Muscle of leg (tissue), 16 donors: ENCODE measurements around the gene WNT6. TPM values are rescaled to one million over a fixed set of nuclear protein-coding genes. Genes with fewer than 3 reads are reported as not detected.

ENCODE experiments used
- DNase-seq: peaks from one replicate; pipeline ENCODE4 v3.0.0; 2013
- H3K27ac ChIP-seq: one replicate; pipeline ENCODE4 v1.5.1; 2013; ENCODE audit warnings: mild to moderate bottlenecking, low read length, control low read depth
- H3K27me3 ChIP-seq: one replicate; pipeline ENCODE4 v1.6.1; 2013; ENCODE audit warnings: low read length; ENCODE audit not compliant: control insufficient read depth, insufficient read depth
- H3K36me3 ChIP-seq: one replicate; pipeline ENCODE4 v1.6.1; 2013; ENCODE audit warnings: low read length; ENCODE audit not compliant: control insufficient read depth, insufficient read depth
- H3K4me1 ChIP-seq: one replicate; pipeline ENCODE4 v1.6.1; 2013; ENCODE audit warnings: low read length; ENCODE audit not compliant: control insufficient read depth, insufficient read depth
- H3K4me3 ChIP-seq: one replicate; pipeline ENCODE4 v1.5.1; 2013; ENCODE audit warnings: low read length, control low read depth
- H3K9me3 ChIP-seq: replicated peaks from 2 replicates; pipeline ENCODE4 v1.6.1; 2013; ENCODE audit warnings: low read depth, low read length; ENCODE audit not compliant: control insufficient read depth
- WGBS: methylation state at CpG from one replicate; pipeline ENCODE4 v1.1.5; 2013; ENCODE audit warnings: missing lambda C conversion rate; ENCODE audit not compliant: insufficient coverage; 5-methylcytosine and 5-hydroxymethylcytosine counted together
- long read RNA-seq, 11 donors: transcript quantifications; one replicate each; lab custom pipeline, GENCODE V29; 2026
- polyA plus RNA-seq, 8 donors: library from polyadenylated mRNA; unstranded; fragments of 120-200 nt; gene quantifications; one replicate each; pipeline versions ENCODE4 v1.2.1 to v1.2.3, GENCODE V29; 2013; ENCODE audit warnings: inconsistent platforms in 1 of 8, low replicate concordance in 1 of 8; ENCODE audit not compliant: insufficient read length in 8 of 8, insufficient read depth in 1 of 8
- total RNA-seq: library from RNA; stranded (reverse); fragments of 120-200 nt; gene quantifications from one replicate; pipeline ENCODE4 v1.2.4, GENCODE V29; 2013

The WNT6 gene
- total RNA-seq (0.09 TPM), polyA plus RNA-seq (1 to 10 TPM in 1 of 8 donors, under 1 TPM in 5, not detected in 2; 0.11 to 2.8 (median 0.13) TPM)
- long read RNA-seq, donor 1 = 0 reads
- long read RNA-seq, donor 2 = 0 reads
- long read RNA-seq, donor 3 = 0 reads
- long read RNA-seq, donor 4 = 0 reads
- long read RNA-seq, donor 5 = 0 reads
- long read RNA-seq, donor 6, partial matches to known transcripts = 0 of 1 reads
- long read RNA-seq, donor 6, other reads (novel, unspliced or antisense) = 0 of 1 reads
- long read RNA-seq, donor 7 = 0 reads
- long read RNA-seq, donor 8 = 0 reads
- long read RNA-seq, donor 9 = 0 reads
- long read RNA-seq, donor 10 = 0 reads
- long read RNA-seq, donor 11 = 0 reads

DNA sequence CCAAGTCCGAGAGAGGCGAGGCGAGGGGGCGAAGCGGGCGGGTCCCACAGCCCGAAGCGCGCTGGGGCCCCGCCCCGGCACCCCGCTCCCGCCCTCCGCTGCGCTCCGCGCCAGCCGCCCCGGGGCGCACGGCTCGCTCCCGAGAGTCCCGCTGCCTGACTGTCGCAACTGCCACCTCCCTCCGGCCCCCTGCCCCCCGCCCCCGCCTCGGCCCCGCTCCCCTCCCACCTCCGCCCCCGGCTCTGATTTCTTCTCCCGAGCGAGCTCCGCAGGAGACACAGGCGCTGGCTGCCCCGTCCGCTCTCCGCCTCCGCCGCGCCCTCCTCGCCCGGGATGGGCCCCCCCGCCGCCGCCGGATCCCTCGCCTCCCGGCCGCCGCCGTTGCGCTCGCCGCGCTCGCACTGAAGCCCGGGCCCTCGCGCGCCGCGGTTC lies at the start of gene WNT6:
Gene WNT6, plus strand, starts transcription at position 250 of the 432 bp plus-strand sequence. CDS start 233 bp downstream, outside the sequence.
- H3K27ac ChIP-seq = no peak within 1 kb of the TSS
- H3K27me3 ChIP-seq = peaks cover 93% of the 10 kb centered on the region
- no peaks in the 10 kb centered on the region for H3K36me3 ChIP-seq
- H3K4me1 ChIP-seq = peaks cover 27% of the 10 kb centered on the region
- 0% methylated on average over 48 of the region's 64 CpGs for WGBS
- peak within 1 kb of the TSS; percentile 26 for H3K4me3 ChIP-seq
- H3K9me3 ChIP-seq = no peaks in the 10 kb centered on the region
- no peak for DNase-seq

DNA sequence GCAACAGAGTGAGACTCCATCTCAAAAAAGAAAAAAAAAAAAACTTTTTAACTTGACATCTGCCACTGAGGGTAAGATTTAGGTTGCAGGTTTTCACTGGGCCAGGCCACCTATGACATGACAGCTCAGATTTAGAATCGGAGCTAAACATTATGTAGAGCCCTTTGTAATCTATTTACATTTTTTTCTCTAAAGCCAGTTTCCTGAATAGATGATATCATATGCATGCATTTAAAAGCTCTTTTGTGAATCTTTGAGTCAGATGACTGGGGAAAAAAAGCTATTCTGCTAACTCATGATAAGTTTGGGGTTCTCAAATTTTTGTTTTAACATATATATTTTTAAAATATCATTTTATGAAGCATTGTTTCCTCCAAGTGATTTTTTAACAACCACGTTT lies 49.3 kb upstream of the WNT6 start:
- H3K4me1 ChIP-seq = peaks cover 21% of the 10 kb centered on the region

DNA sequence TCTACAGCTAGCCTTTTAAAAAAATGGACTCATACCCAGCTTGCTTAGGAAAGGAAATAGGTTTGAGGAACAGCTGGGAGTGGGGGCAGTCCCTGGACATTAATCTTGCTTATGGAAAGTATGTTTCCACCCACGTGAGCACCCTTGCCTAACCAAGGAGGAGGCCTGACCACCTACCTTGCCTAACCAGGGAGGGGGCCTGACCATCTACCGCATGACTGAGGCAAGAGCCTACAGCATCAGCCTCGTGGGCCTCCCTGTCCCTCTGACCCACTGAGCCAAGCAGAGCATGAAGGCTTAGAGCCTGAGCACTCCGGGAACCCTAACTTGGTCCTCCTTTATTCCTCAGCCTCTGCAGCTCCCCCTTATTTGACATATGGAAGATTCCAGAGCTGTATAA lies 48.2 kb upstream of the WNT6 start:
- Histone ChIP-seq H3K9me3 (no peaks in the 10 kb centered on the region), H3K4me3 (no peak overlapping the region), H3K27ac (no peak overlapping the region), H3K36me3 (peaks cover 42% of the 10 kb centered on the region), H3K27me3 (no peaks in the 10 kb centered on the region), H3K4me1 (peaks cover 14% of the 10 kb centered on the region)
- peak; percentile 15 for DNase-seq
- WGBS = 50% methylated on average over 3 of the region's 4 CpGs

More for the DNA sequence above, 49.3 kb upstream of the WNT6 start:
- H3K27me3 ChIP-seq = no peaks in the 10 kb centered on the region
- no peak overlapping the region for H3K4me3 ChIP-seq
- DNase-seq = no peak
- no CpG with 5 or more reads among the region's 2 CpGs for WGBS
- H3K27ac ChIP-seq = no peak overlapping the region
- H3K36me3 ChIP-seq = peaks cover 32% of the 10 kb centered on the region
- H3K9me3 ChIP-seq = no peaks in the 10 kb centered on the region

DNA sequence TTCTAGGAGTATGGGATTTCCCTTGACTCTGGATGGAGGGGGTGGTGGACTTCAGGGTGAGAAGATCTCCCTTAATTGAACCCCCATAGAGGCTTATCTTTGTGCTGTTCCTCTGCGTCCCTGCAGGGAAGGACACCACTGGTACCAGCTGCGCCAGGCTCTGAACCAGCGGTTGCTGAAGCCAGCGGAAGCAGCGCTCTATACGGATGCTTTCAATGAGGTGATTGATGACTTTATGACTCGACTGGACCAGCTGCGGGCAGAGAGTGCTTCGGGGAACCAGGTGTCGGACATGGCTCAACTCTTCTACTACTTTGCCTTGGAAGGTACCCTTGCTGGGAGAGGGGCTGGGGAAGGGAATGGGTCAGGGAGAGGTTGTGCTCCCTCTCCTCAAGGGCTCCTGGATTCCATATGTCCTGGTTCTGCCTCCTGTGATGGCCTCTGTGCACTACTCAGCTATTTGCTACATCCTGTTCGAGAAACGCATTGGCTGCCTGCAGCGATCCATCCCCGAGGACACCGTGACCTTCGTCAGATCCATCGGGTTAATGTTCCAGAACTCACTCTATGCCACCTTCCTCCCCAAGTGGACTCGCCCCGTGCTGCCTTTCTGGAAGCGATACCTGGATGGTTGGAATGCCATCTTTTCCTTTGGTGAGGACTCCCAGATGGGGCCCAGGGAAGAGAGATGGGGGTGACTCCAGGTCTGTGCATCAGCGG lies 47.3 kb upstream of the WNT6 start:
- H3K36me3 ChIP-seq = peaks cover 46% of the 10 kb centered on the region
- H3K9me3 ChIP-seq = no peaks in the 10 kb centered on the region
- WGBS = 87% methylated on average over 18 of the region's 21 CpGs

DNA sequence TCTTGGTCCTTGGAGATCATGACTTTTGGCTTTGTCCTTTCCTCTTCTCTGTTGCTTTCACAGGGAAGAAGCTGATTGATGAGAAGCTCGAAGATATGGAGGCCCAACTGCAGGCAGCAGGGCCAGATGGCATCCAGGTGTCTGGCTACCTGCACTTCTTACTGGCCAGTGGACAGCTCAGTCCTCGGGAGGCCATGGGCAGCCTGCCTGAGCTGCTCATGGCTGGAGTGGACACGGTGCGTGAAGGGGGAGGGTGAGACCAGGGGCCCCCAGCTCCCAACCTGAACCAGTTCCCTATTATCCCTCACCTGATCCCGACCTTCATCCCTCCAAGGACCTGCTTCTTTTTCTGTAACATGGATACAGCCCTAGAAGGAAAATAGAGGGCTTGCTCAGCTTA lies 46.7 kb upstream of the WNT6 start:
- no peak for DNase-seq
- no peak overlapping the region for H3K27ac ChIP-seq
- no peak overlapping the region for H3K4me3 ChIP-seq
- no peaks in the 10 kb centered on the region for H3K27me3 ChIP-seq
- H3K36me3 ChIP-seq = peaks cover 46% of the 10 kb centered on the region
- no peaks in the 10 kb centered on the region for H3K9me3 ChIP-seq
- peaks cover 7% of the 10 kb centered on the region for H3K4me1 ChIP-seq
- WGBS = 80% methylated on average over 2 of the region's 5 CpGs

More for the DNA sequence above, 47.3 kb upstream of the WNT6 start:
- H3K4me3 ChIP-seq = no peak overlapping the region
- H3K27me3 ChIP-seq = no peaks in the 10 kb centered on the region
- H3K4me1 ChIP-seq = peaks cover 7% of the 10 kb centered on the region
- no peak for DNase-seq
- no peak overlapping the region for H3K27ac ChIP-seq

DNA sequence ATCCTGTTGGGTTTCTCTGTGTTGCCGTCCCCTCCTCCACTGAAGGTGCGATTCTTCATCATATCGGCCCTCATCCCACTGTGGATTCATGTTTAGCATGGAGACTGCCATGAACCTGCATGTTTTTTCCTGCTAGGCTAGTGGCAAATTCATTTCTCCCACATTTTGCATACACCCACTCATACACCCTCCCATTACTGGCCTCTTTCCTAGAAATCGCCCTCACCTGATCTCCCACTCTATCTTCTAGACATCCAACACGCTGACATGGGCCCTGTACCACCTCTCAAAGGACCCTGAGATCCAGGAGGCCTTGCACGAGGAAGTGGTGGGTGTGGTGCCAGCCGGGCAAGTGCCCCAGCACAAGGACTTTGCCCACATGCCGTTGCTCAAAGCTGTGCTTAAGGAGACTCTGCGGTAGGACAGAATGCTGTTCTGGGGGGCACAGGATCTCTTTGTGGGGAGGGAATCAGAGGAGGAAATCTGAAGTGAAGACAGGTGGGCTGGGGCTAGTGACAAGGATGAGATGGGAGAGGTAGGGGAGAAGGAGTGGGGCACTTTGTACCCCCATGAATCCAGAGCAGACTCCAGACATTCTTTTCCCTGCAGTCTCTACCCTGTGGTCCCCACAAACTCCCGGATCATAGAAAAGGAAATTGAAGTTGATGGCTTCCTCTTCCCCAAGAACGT lies 45.7 kb upstream of the WNT6 start:
- 87% methylated on average over 9 of the region's 11 CpGs for WGBS
- DNase-seq = no peak
- H3K27ac ChIP-seq = no peak overlapping the region
- no peaks in the 10 kb centered on the region for H3K27me3 ChIP-seq
- no peak overlapping the region for H3K4me3 ChIP-seq
- H3K9me3 ChIP-seq = no peaks in the 10 kb centered on the region
- peaks cover 7% of the 10 kb centered on the region for H3K4me1 ChIP-seq
- peaks cover 52% of the 10 kb centered on the region for H3K36me3 ChIP-seq

DNA sequence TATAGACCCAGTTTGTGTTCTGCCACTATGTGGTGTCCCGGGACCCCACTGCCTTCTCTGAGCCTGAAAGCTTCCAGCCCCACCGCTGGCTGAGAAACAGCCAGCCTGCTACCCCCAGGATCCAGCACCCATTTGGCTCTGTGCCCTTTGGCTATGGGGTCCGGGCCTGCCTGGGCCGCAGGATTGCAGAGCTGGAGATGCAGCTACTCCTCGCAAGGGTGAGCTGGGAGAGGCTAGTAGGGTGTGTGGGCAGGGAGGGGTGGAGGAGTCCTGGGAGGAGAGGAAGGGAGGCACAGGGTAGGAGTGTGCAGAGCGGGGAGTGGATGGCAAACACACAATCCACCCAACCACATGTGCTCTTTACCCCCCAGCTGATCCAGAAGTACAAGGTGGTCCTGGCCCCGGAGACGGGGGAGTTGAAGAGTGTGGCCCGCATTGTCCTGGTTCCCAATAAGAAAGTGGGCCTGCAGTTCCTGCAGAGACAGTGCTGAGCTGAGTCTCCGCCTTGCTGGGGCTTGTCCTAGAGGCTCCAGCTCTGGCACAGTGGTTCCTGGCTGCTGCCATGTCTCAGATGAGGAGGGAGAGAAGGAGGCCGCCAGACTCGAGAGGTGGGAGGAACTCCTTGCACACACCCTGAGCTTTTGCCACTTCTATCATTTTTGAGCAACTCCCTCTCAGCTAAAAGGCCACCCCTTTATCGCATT lies 44.9 kb upstream of the WNT6 start:
- no peak for DNase-seq
- H3K9me3 ChIP-seq = no peaks in the 10 kb centered on the region
- no peaks in the 10 kb centered on the region for H3K27me3 ChIP-seq
- H3K4me3 ChIP-seq = no peak overlapping the region
- WGBS = 94% methylated on average over 5 of the region's 13 CpGs
- H3K4me1 ChIP-seq = peaks cover 3% of the 10 kb centered on the region
- no peak overlapping the region for H3K27ac ChIP-seq
- peaks cover 56% of the 10 kb centered on the region for H3K36me3 ChIP-seq

DNA sequence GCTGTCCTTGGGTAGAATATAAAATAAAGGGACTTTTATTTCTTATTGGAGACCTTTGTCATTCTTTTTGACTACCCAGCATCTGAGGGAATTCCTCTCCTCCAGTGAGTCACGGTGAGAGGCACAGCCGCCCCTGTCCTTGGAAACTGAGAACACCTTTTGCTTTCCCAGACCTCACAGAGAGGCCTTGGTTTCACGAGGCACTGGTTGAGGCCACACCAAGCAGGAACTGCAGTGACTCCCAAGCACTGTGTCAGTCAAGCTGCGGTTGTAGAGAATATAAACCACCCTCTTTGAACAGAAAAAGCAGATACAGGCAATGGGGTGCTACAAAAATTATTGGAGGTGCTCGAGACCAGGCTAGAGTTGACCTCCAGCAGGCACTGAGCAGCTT lies 44.4 kb upstream of the WNT6 start:
- Histone ChIP-seq H3K4me1 (peaks cover 3% of the 10 kb centered on the region), H3K4me3 (no peak overlapping the region), H3K9me3 (no peaks in the 10 kb centered on the region), H3K36me3 (peaks cover 56% of the 10 kb centered on the region), H3K27ac (no peak overlapping the region), H3K27me3 (no peaks in the 10 kb centered on the region)
- 69% methylated on average over 3 of the region's 5 CpGs for WGBS
- no peak for DNase-seq

DNA sequence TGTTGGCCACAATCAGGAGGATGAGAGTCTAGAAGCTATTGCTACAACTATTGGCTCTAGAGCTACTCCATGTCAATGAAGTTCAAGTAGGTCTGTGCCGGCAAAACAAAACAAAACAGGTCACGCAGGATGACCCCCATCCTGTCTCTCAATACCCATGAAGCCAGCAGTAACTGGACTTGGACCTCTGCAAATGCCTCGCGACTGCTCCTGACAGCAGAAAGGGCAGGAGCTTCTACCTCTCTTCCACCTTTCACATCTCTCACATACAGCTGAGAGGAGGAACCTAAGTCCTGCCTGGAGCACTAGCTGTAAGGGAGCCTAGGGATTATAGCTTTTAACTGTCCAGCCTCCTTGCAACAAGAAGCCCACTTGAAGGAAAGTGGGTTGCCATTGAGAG lies 44.0 kb upstream of the WNT6 start:
- Histone ChIP-seq H3K36me3 (peaks cover 56% of the 10 kb centered on the region), H3K27me3 (no peaks in the 10 kb centered on the region), H3K4me3 (no peak overlapping the region), H3K9me3 (no peaks in the 10 kb centered on the region), H3K27ac (no peak overlapping the region), H3K4me1 (peaks cover 3% of the 10 kb centered on the region)
- 87% methylated on average over 4 of the region's 4 CpGs for WGBS
- no peak for DNase-seq
